Measurements from ENCODE around the gene SMYD2. TPM values are rescaled to one million over a fixed set of nuclear protein-coding genes. Genes with fewer than 3 reads are reported as not detected.

Gene SMYD2
- total and polyA plus RNA-seq, 2 experiments from 2014 or later: 3.6 to 5.9 TPM

- TF ChIP-seq, protein P1, sequence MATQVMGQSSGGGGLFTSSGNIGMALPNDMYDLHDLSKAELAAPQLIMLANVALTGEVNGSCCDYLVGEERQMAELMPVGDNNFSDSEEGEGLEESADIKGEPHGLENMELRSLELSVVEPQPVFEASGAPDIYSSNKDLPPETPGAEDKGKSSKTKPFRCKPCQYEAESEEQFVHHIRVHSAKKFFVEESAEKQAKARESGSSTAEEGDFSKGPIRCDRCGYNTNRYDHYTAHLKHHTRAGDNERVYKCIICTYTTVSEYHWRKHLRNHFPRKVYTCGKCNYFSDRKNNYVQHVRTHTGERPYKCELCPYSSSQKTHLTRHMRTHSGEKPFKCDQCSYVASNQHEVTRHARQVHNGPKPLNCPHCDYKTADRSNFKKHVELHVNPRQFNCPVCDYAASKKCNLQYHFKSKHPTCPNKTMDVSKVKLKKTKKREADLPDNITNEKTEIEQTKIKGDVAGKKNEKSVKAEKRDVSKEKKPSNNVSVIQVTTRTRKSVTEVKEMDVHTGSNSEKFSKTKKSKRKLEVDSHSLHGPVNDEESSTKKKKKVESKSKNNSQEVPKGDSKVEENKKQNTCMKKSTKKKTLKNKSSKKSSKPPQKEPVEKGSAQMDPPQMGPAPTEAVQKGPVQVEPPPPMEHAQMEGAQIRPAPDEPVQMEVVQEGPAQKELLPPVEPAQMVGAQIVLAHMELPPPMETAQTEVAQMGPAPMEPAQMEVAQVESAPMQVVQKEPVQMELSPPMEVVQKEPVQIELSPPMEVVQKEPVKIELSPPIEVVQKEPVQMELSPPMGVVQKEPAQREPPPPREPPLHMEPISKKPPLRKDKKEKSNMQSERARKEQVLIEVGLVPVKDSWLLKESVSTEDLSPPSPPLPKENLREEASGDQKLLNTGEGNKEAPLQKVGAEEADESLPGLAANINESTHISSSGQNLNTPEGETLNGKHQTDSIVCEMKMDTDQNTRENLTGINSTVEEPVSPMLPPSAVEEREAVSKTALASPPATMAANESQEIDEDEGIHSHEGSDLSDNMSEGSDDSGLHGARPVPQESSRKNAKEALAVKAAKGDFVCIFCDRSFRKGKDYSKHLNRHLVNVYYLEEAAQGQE (IDR thresholded peaks at IDR 0.05; ENCODE audit: unreplicated experiment): no peak
- TF ChIP-seq STAT1 (IDR thresholded peaks at IDR 0.05; ENCODE audit: unreplicated experiment) (no peak), CREB1 (CRISPR knock-in tag; IDR thresholded peaks at IDR 0.05; ENCODE audit: low read depth) (no peak), JUNB (IDR thresholded peaks at IDR 0.05; ENCODE audit: unreplicated experiment) (no peak), NANOG (IDR thresholded peaks at IDR 0.05; ENCODE audit: borderline replicate concordance) (no peak)
Measured at GRCh38 chr1:214385428-214385827, 104.5 kb downstream of the SMYD2 start (continued).

DNA sequence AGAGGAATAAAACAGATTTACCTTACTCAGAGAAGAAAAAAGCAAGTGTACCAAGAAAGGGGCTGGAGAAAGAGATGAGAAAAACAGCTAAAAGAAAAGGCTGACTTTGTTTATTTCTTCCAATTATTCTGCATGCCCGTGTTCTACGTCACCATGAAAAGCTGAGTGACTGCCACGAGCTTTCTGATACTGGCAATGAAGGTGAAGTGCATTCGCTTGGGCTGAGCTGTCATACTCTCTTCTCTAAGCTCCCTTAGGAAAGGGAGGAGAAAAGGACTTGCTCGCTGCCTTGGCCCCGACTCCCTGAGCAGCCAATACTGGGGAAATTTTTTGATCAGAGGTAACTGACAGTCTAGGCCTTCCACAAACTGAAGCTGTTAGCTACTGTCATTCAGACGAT lies 105.4 kb downstream of the SMYD2 start:
- Histone ChIP-seq H3K9me2 (ENCODE audit: insufficient read depth) (no peaks in the 10 kb centered on the region), H3K4me2 (no peak overlapping the region), H4K20me1 (replicated peaks; ENCODE audit: insufficient read depth) (no peaks in the 10 kb centered on the region), H3K79me2 (replicated peaks; ENCODE audit: insufficient read depth) (no peaks in the 10 kb centered on the region), H3F3A (replicated peaks; ENCODE audit: low read depth) (no peaks in the 10 kb centered on the region; the same call in 1 of the 2 replicates), H3K4me3 (no peak overlapping the region), H3K36me3 (ENCODE audit: insufficient read depth) (peaks cover 12% of the 10 kb centered on the region), H2AFZ (no peak overlapping the region), H3K27me3 (ENCODE audit: insufficient read depth) (no peaks in the 10 kb centered on the region), H3K4me1 (ENCODE audit: insufficient read depth) (peaks cover 6% of the 10 kb centered on the region; the same call in 1 of the 2 replicates), H3K27ac (ENCODE audit: low read depth) (no peak overlapping the region)
- no peaks in the 10 kb centered on the region for H3K9me3 Mint-ChIP-seq
- peaks cover 34% of the 10 kb centered on the region for H3K36me3 Mint-ChIP-seq (ENCODE audit: low read depth)
- no peaks in the 10 kb centered on the region for H3K27me3 Mint-ChIP-seq (ENCODE audit: insufficient read depth, low read depth, poor library complexity)
- DNase-seq (ENCODE audit: low spot score): no peak
- no peak overlapping the region for H3K27ac Mint-ChIP-seq
- no peak overlapping the region for H3K4me3 Mint-ChIP-seq
- peaks cover 13% of the 10 kb centered on the region for H3K4me1 Mint-ChIP-seq
- ATAC-seq: no peak
- no peak for TF ChIP-seq ZNF114 (CRISPR knock-in tag; IDR thresholded peaks at IDR 0.05)
- TF ChIP-seq, protein P2, sequence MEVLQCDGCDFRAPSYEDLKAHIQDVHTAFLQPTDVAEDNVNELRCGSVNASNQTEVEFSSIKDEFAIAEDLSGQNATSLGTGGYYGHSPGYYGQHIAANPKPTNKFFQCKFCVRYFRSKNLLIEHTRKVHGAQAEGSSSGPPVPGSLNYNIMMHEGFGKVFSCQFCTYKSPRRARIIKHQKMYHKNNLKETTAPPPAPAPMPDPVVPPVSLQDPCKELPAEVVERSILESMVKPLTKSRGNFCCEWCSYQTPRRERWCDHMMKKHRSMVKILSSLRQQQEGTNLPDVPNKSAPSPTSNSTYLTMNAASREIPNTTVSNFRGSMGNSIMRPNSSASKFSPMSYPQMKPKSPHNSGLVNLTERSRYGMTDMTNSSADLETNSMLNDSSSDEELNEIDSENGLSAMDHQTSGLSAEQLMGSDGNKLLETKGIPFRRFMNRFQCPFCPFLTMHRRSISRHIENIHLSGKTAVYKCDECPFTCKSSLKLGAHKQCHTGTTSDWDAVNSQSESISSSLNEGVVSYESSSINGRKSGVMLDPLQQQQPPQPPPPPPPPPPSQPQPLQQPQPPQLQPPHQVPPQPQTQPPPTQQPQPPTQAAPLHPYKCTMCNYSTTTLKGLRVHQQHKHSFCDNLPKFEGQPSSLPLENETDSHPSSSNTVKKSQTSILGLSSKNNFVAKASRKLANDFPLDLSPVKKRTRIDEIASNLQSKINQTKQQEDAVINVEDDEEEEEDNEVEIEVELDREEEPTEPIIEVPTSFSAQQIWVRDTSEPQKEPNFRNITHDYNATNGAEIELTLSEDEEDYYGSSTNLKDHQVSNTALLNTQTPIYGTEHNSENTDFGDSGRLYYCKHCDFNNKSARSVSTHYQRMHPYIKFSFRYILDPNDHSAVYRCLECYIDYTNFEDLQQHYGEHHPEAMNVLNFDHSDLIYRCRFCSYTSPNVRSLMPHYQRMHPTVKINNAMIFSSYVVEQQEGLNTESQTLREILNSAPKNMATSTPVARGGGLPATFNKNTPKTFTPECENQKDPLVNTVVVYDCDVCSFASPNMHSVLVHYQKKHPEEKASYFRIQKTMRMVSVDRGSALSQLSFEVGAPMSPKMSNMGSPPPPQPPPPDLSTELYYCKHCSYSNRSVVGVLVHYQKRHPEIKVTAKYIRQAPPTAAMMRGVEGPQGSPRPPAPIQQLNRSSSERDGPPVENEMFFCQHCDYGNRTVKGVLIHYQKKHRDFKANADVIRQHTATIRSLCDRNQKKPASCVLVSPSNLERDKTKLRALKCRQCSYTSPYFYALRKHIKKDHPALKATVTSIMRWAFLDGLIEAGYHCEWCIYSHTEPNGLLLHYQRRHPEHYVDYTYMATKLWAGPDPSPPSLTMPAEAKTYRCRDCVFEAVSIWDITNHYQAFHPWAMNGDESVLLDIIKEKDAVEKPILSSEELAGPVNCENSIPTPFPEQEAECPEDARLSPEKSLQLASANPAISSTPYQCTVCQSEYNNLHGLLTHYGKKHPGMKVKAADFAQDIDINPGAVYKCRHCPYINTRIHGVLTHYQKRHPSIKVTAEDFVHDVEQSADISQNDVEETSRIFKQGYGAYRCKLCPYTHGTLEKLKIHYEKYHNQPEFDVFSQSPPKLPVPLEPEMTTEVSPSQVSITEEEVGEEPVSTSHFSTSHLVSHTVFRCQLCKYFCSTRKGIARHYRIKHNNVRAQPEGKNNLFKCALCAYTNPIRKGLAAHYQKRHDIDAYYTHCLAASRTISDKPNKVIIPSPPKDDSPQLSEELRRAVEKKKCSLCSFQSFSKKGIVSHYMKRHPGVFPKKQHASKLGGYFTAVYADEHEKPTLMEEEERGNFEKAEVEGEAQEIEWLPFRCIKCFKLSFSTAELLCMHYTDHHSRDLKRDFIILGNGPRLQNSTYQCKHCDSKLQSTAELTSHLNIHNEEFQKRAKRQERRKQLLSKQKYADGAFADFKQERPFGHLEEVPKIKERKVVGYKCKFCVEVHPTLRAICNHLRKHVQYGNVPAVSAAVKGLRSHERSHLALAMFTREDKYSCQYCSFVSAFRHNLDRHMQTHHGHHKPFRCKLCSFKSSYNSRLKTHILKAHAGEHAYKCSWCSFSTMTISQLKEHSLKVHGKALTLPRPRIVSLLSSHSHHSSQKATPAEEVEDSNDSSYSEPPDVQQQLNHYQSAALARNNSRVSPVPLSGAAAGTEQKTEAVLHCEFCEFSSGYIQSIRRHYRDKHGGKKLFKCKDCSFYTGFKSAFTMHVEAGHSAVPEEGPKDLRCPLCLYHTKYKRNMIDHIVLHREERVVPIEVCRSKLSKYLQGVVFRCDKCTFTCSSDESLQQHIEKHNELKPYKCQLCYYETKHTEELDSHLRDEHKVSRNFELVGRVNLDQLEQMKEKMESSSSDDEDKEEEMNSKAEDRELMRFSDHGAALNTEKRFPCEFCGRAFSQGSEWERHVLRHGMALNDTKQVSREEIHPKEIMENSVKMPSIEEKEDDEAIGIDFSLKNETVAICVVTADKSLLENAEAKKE (CRISPR knock-in tag; IDR thresholded peaks at IDR 0.05): no peak
- no peak for TF ChIP-seq NANOG (IDR thresholded peaks at IDR 0.05; ENCODE audit: borderline replicate concordance)
- no peak for TF ChIP-seq ETS1 (IDR thresholded peaks at IDR 0.05)
- TF ChIP-seq CREB1 (CRISPR knock-in tag; IDR thresholded peaks at IDR 0.05; ENCODE audit: low read depth): no peak
- TF ChIP-seq ZNF331 (CRISPR knock-in tag; IDR thresholded peaks at IDR 0.05; ENCODE audit: low read depth): no peak
- TF ChIP-seq, protein P1 (IDR thresholded peaks at IDR 0.05; ENCODE audit: unreplicated experiment): no peak
- TF ChIP-seq STAT1 (IDR thresholded peaks at IDR 0.05; ENCODE audit: unreplicated experiment): no peak

All from GM23338 (cell line).